Left lung (tissue), 10 donors: Measurements from ENCODE around the gene IREB2. TPM values are rescaled to one million over a fixed set of nuclear protein-coding genes. Genes with fewer than 3 reads are reported as not detected.

Experiments used
- ATAC-seq: fragments of 200-7000 bp; cut with Tn5 transposase; one replicate; pipeline ENCODE4 v1.9.1; 2020; ENCODE audit warnings: moderate library complexity
- DNase-seq, 4 donors: peaks; one replicate each; pipeline ENCODE4 v3.0.0-alpha.2; 2013 to 2020
- H3K27ac ChIP-seq, 2 donors: fragments of 200-600 bp; sonication (generic) in 1 of 2; one replicate each; pipeline versions ENCODE4 v1.5.0 to v1.8.0; 2020 to 2021
- H3K27me3 ChIP-seq, 2 donors: fragments of 200-600 bp; sonication (generic) in 1 of 2; one replicate each; pipeline versions ENCODE4 v1.5.0 to v1.8.0; 2020 to 2021
- H3K36me3 ChIP-seq, 2 donors: fragments of 200-600 bp; sonication (generic) in 1 of 2; one replicate each; pipeline versions ENCODE4 v1.5.0 to v1.8.0; 2020 to 2021
- H3K4me1 ChIP-seq, 2 donors: fragments of 200-600 bp; one replicate each; pipeline ENCODE4 v1.8.0; 2021
- H3K4me3 ChIP-seq, 2 donors: fragments of 200-600 bp; sonication (generic) in 1 of 2; one replicate each; pipeline versions ENCODE4 v1.5.0 to v1.8.0; 2020 to 2021; ENCODE audit warnings: mild to moderate bottlenecking in 1 of 2
- H3K9me3 ChIP-seq, 2 donors: fragments of 200-600 bp; sonication (generic) in 1 of 2; one replicate each; pipeline versions ENCODE4 v1.5.0 to v1.8.0; 2020 to 2021
- intact Hi-C, 2 donors: fragments of 100-400 bp; cut with DNase I; formaldehyde crosslinking; loops; one replicate each; pipeline versions ENCODE4 v1.11.2 to v1.14.2; 2022
- polyA plus RNA-seq, 6 donors: library from polyadenylated mRNA; unstranded; fragments of 120-200 nt; gene quantifications; one replicate each; pipeline ENCODE4 v1.2.1, GENCODE V29; 2013; ENCODE audit not compliant: insufficient read length in 6 of 6
- total RNA-seq, 2 donors: library from RNA; stranded (reverse); fragmentation: NEBNext Ultra II Directional; extraction: Animal tissue kit (Norgen Biotek cat#: 25700); gene quantifications; one replicate each; pipeline ENCODE4 v1.2.1, GENCODE V29; 2021
- TF ChIP-seq, protein P1 (sequence below), 2 donors: fragments of 200-600 bp; sonication (generic) in 1 of 2; IDR thresholded peaks; one replicate each; pipeline versions ENCODE4 v1.5.0 to v1.8.0; 2021; ENCODE audit warnings: antibody characterized with exemption in 2 of 2
- donor health status: DM: no; HTN: yes; CAD: no.
- donor health status: DM: no; HTN: no; CAD: no.

Gene IREB2
- total and polyA plus RNA-seq, 8 donors: 42.3 to 81.8 (median 70.8) TPM

DNA sequence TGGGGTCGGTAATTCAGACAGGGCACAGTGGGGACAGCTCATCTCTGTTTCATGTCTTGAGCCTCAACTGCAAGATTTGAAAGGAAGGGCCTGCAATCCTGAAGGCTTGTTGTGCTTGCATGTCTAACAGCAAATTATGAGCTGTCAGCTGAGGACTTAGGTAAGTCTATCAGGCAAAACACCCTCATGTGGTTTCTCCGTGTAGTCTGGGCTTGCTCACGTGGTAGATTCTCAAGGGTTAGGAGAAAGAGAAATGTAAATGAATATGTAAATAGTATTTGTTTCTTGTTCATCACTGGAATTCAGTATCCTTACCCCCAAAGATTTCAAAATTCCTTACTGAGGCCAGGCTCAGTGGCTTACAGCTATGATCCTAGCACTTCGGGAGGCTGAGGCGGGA, 39.3 kb downstream of the IREB2 start:
- Histone ChIP-seq H3K4me1 (no peaks in the 10 kb centered on the region), H3K36me3 (peaks cover 0 to 100% of the 10 kb centered on the region in 2 donors), H3K27me3 (no peaks in the 10 kb centered on the region), H3K9me3 (no peaks in the 10 kb centered on the region), H3K4me3 (no peak overlapping the region), H3K27ac (no peak overlapping the region)
- ATAC-seq (no peak), DNase-seq (no peak)
- intact Hi-C loops: no loop called here
- TF ChIP-seq, protein P1, sequence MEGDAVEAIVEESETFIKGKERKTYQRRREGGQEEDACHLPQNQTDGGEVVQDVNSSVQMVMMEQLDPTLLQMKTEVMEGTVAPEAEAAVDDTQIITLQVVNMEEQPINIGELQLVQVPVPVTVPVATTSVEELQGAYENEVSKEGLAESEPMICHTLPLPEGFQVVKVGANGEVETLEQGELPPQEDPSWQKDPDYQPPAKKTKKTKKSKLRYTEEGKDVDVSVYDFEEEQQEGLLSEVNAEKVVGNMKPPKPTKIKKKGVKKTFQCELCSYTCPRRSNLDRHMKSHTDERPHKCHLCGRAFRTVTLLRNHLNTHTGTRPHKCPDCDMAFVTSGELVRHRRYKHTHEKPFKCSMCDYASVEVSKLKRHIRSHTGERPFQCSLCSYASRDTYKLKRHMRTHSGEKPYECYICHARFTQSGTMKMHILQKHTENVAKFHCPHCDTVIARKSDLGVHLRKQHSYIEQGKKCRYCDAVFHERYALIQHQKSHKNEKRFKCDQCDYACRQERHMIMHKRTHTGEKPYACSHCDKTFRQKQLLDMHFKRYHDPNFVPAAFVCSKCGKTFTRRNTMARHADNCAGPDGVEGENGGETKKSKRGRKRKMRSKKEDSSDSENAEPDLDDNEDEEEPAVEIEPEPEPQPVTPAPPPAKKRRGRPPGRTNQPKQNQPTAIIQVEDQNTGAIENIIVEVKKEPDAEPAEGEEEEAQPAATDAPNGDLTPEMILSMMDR (IDR thresholded peaks at IDR 0.05): no peak

DNA sequence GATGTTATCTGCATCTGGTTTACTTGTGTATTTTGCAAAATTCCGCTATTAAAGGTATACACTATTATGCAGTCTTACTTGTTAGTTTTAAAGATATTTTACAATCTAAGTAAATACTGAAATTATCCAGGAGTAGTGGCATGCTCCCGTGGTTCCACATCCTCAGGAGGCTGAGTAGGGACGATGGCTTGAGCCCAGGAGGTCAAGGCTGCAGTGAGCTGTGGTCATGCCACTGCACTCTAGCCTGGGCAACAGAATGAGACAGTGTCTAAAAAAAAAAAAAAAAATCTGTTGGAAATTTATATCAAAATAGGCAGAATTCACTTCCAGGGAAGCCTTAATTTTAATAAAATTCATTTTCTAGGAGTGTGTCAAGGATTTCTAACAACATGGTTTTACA, 41.6 kb downstream of the IREB2 start:
- Histone ChIP-seq H3K9me3 (no peaks in the 10 kb centered on the region), H3K27me3 (no peaks in the 10 kb centered on the region), H3K4me3 (no peak overlapping the region), H3K4me1 (no peaks in the 10 kb centered on the region), H3K36me3 (peaks cover 0 to 100% of the 10 kb centered on the region in 2 donors), H3K27ac (no peak overlapping the region)
- intact Hi-C loops: no loop called here
- TF ChIP-seq, protein P1 (IDR thresholded peaks at IDR 0.05): no peak
- no peak for DNase-seq
- ATAC-seq: no peak

DNA sequence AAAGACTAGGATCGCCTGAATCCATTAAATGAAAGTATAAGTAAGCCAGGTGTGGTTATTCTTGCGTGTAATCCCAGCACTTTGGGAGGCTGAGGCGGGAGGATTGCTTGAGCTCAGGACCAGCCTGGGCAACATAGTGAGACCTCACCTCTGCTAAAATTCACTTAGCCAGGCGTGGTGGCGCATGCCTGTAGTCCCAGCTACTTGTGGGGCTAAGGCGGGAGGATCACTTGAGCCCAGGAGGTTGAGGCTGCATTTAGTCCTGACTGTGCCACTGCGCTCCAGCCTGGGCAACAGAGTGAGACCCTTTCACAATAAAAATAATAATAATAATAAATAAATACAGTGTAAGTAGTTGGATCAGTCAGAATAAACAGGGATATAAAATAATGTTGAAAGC, 43.9 kb downstream of the IREB2 start:
- Histone ChIP-seq H3K36me3 (peaks cover 0 to 97% of the 10 kb centered on the region in 2 donors), H3K4me1 (no peaks in the 10 kb centered on the region), H3K4me3 (no peak overlapping the region), H3K27me3 (no peaks in the 10 kb centered on the region), H3K9me3 (no peaks in the 10 kb centered on the region), H3K27ac (no peak overlapping the region)
- ATAC-seq: no peak
- no peak for DNase-seq
- TF ChIP-seq, protein P1 (IDR thresholded peaks at IDR 0.05): no peak
- intact Hi-C loops: no loop called here

DNA sequence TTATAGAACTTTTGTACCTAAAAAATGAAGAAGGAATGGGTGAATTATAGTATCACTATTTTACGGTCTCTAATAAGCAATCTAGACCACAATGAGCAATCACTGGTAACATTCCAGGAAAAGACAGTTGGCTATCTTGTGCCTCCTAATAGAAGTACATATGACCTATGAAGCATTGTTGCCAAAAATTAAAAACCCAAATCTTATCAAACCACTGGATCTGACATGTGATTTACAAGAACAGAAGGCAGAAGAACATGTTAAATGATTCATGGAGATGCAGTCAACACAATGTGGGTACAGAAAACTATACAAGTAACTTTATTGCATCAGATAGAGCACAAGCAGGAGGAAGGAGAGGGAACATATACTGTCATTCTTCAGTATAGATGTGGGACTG, 54.9 kb downstream of the IREB2 start:
- peaks cover 0 to 100% of the 10 kb centered on the region in 2 donors for H3K36me3 ChIP-seq
- TF ChIP-seq, protein P1 (IDR thresholded peaks at IDR 0.05): no peak
- no peaks in the 10 kb centered on the region for H3K27me3 ChIP-seq
- no peaks in the 10 kb centered on the region for H3K4me1 ChIP-seq
- no peaks in the 10 kb centered on the region for H3K9me3 ChIP-seq
- H3K27ac ChIP-seq: no peak overlapping the region
- ATAC-seq (no peak), DNase-seq (no peak)
- intact Hi-C loops: no loop called here
- H3K4me3 ChIP-seq: no peak overlapping the region

DNA sequence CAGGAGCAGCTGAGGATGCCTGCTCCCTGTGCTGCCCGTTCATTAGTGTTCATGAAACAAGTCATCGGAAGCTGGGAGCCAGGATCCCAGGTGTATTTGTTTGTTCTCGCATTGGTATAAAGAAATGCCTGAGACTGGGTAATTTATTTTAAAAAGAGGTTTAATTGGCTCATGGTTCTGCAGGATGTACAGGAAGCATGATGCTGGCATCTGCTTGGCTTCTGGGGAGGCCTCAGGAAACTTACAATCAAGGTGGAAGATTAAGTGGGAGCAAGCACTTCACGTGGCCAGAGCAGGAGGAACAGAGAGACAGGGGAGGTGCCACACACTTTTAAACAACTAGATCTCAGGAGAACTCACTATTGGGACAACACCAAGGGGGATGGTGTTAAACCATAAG, 63.8 kb downstream of the IREB2 start:
- Histone ChIP-seq H3K36me3 (peaks cover 0 to 41% of the 10 kb centered on the region in 2 donors), H3K9me3 (peaks cover 0 to 3% of the 10 kb centered on the region in 2 donors), H3K27ac (no peak overlapping the region), H3K4me3 (no peak overlapping the region), H3K27me3 (peaks cover 0 to 8% of the 10 kb centered on the region in 2 donors), H3K4me1 (peaks cover 0 to 5% of the 10 kb centered on the region in 2 donors)
- TF ChIP-seq, protein P1 (IDR thresholded peaks at IDR 0.05): no peak
- DNase-seq (no peak), ATAC-seq (no peak)
- intact Hi-C loops: no loop called here
